GM23338 (cell line): Measurements from ENCODE around the gene CACNA1F. TPM values are rescaled to one million over a fixed set of nuclear protein-coding genes. Genes with fewer than 3 reads are reported as not detected.
A peak's percentile ranks its signal among the peaks of the same experiment; 100 is the strongest.

Experiments used
- ATAC-seq: fragments of 200-7000 bp; cut with Tn5 transposase; 3 replicates; pipeline ENCODE4 v1.9.1; 2020
- DNase-seq: peaks from one replicate; pipeline ENCODE4 v3.0.0-alpha.2; 2015; ENCODE audit warnings: low spot score
- H2AFZ ChIP-seq: fragments of 200-600 bp; sonication (generic); 2 replicates; pipeline ENCODE4 v1.8.0; 2016; ENCODE audit warnings: antibody characterized with exemption, mild to moderate bottlenecking, moderate library complexity
- H3F3A ChIP-seq: fragments of 200-600 bp; sonication (generic); replicated peaks from 2 replicates; pipeline ENCODE4 v1.8.0; 2017; ENCODE audit warnings: antibody characterized with exemption, mixed run types, low read depth
- H3K27ac ChIP-seq: fragments of 200-600 bp; sonication (generic); 2 replicates; pipeline ENCODE4 v1.6.1; 2016; ENCODE audit warnings: low read depth
- H3K27me3 ChIP-seq: fragments of 200-600 bp; sonication (generic); 2 replicates; pipeline ENCODE4 v1.8.0; 2016; ENCODE audit warnings: mild to moderate bottlenecking, mixed run types, moderate library complexity; ENCODE audit not compliant: insufficient read depth
- H3K36me3 ChIP-seq: fragments of 200-600 bp; sonication (generic); 2 replicates; pipeline ENCODE4 v1.8.0; 2016; ENCODE audit warnings: mild to moderate bottlenecking; ENCODE audit not compliant: insufficient read depth
- H3K4me1 ChIP-seq: fragments of 200-600 bp; sonication (generic); 2 replicates; pipeline ENCODE4 v1.8.0; 2016; ENCODE audit warnings: mild to moderate bottlenecking, moderate library complexity; ENCODE audit not compliant: insufficient read depth
- H3K4me2 ChIP-seq: fragments of 200-600 bp; sonication (generic); 2 replicates; pipeline ENCODE4 v1.7.1; 2017; ENCODE audit warnings: mixed run types
- H3K4me3 ChIP-seq: fragments of 200-600 bp; sonication (generic); 2 replicates; pipeline ENCODE4 v1.6.1; 2016; ENCODE audit warnings: mixed run types
- H3K79me2 ChIP-seq: fragments of 200-600 bp; sonication (generic); replicated peaks from 2 replicates; pipeline ENCODE4 v1.8.0; 2017; ENCODE audit warnings: mild to moderate bottlenecking; ENCODE audit not compliant: insufficient read depth
- H3K9me2 ChIP-seq: fragments of 200-600 bp; sonication (generic); 2 replicates; pipeline ENCODE4 v1.8.0; 2017; ENCODE audit not compliant: insufficient read depth
- H4K20me1 ChIP-seq: fragments of 200-600 bp; sonication (generic); replicated peaks from 2 replicates; pipeline ENCODE4 v1.8.0; 2017; ENCODE audit warnings: mild to moderate bottlenecking; ENCODE audit not compliant: insufficient read depth
- H3K27ac Mint-ChIP-seq: 2 replicates; pipeline ENCODE4 v1.8.0; 2020; ENCODE audit warnings: inconsistent platforms, mild to moderate bottlenecking, moderate library complexity, mixed read lengths
- H3K27me3 Mint-ChIP-seq: 3 replicates; pipeline ENCODE4 v1.8.0; 2022; ENCODE audit warnings: low read depth, mild to moderate bottlenecking, moderate library complexity, mixed read lengths, inconsistent platforms; ENCODE audit not compliant: insufficient read depth, poor library complexity
- H3K36me3 Mint-ChIP-seq: 3 replicates; pipeline ENCODE4 v1.8.0; 2021; ENCODE audit warnings: low read depth, mild to moderate bottlenecking, inconsistent platforms, moderate library complexity, mixed read lengths
- H3K4me1 Mint-ChIP-seq: 3 replicates; pipeline ENCODE4 v1.8.0; 2020; ENCODE audit warnings: mild to moderate bottlenecking, inconsistent platforms, mixed read lengths
- H3K4me3 Mint-ChIP-seq: 3 replicates; pipeline ENCODE4 v1.8.0; 2021; ENCODE audit warnings: moderate library complexity, mild to moderate bottlenecking, inconsistent platforms, mixed read lengths
- H3K9me3 Mint-ChIP-seq: 3 replicates; pipeline ENCODE4 v1.8.0; 2020; ENCODE audit warnings: moderate library complexity, mild to moderate bottlenecking, inconsistent platforms, mixed read lengths
- CREB1 ChIP-seq: fragments of 250-450 bp; sonication (Bioruptor Pico); IDR thresholded peaks from 2 replicates; pipeline ENCODE4 v1.5.0; 2020; ENCODE audit warnings: low read depth, mild to moderate bottlenecking, moderate library complexity
- CTCF ChIP-seq, 2 experiments: fragments of 200-600 bp in 1 of 2; sonication (generic) in 1 of 2; conservative IDR thresholded peaks; 2 replicates each; pipeline versions ENCODE4 v1.5.1 to v1.6.1; 2016 to 2017; ENCODE audit warnings: antibody characterized with exemption in 2 of 2, low read depth in 2 of 2, mild to moderate bottlenecking in 2 of 2, moderate library complexity in 1 of 2
- EZH2 ChIP-seq: fragments of 200-600 bp; sonication (generic); IDR thresholded peaks from one replicate; pipeline ENCODE4 v1.8.0; 2017; ENCODE audit warnings: antibody characterized with exemption, mild to moderate bottlenecking, low read depth; ENCODE audit not compliant: unreplicated experiment
- JUNB ChIP-seq: IDR thresholded peaks from one replicate; pipeline ENCODE4 v1.6.1; 2016; ENCODE audit warnings: antibody characterized with exemption; ENCODE audit not compliant: unreplicated experiment
- POLR2AphosphoS5 ChIP-seq: IDR thresholded peaks from 2 replicates; pipeline ENCODE4 v1.6.1; 2016; ENCODE audit warnings: antibody characterized with exemption, low read depth
- ZNF114 ChIP-seq: fragments of 250-450 bp; sonication (Bioruptor Pico); IDR thresholded peaks from 2 replicates; pipeline ENCODE4 v1.5.0; 2020; ENCODE audit warnings: mild to moderate bottlenecking, moderate library complexity
- ZNF331 ChIP-seq: fragments of 250-450 bp; sonication (Bioruptor Pico); IDR thresholded peaks from 2 replicates; pipeline ENCODE4 v1.5.0; 2020; ENCODE audit warnings: low read depth, mild to moderate bottlenecking, moderate library complexity
- polyA plus RNA-seq: library from polyadenylated mRNA; unstranded; fragments of >200 nt; fragmentation: Nextera tagmentation; extraction: Ambion mirVana; gene quantifications from 2 replicates; pipeline ENCODE4 v1.2.1, GENCODE V29; 2016
- total RNA-seq: library from RNA; depleted of rRNA; stranded (reverse); fragments of >200 nt; shearing (Covaris generic); gene quantifications from 2 replicates; pipeline ENCODE4 v1.2.3, GENCODE V29; 2014

Gene CACNA1F
- total and polyA plus RNA-seq, 2 experiments from 2014 or later, result 0.44 to 0.90 TPM

GRCh38 chrX:49166914-49167739 is 66.0 kb downstream of the CACNA1F start:
- H3K27ac ChIP-seq, result no peak overlapping the region
- peak overlapping the region; percentile 59 for H3K4me3 ChIP-seq
- Mint-ChIP-seq H3K27me3 (peaks cover 32% of the 10 kb centered on the region), H3K4me1 (peaks cover 15% of the 10 kb centered on the region), H3K9me3 (no peaks in the 10 kb centered on the region; the same call in 2 of the 3 replicates), H3K27ac (no peak overlapping the region; the same call in 1 of the 2 replicates), H3K4me3 (peak overlapping the region; percentile 72), H3K36me3 (no peaks in the 10 kb centered on the region)
- H3K9me2 ChIP-seq, result no peaks in the 10 kb centered on the region
- no peaks in the 10 kb centered on the region for H3K79me2 ChIP-seq
- TF ChIP-seq JUNB (no peak), EZH2 (no peak), CREB1 (no peak)
- peak; percentile 6 for ATAC-seq
- DNase-seq, result peak; percentile 49
- no peaks in the 10 kb centered on the region for H3K36me3 ChIP-seq
- H3K4me2 ChIP-seq, result peak overlapping the region; percentile 86
- peak overlapping the region; percentile 72; the same call in 1 of the 2 replicates for H2AFZ ChIP-seq
- H4K20me1 ChIP-seq, result no peaks in the 10 kb centered on the region
- H3F3A ChIP-seq, result no peaks in the 10 kb centered on the region
- no peaks in the 10 kb centered on the region; the same call in 1 of the 2 replicates for H3K4me1 ChIP-seq
- peaks cover 58% of the 10 kb centered on the region for H3K27me3 ChIP-seq

- H3K27me3 Mint-ChIP-seq, result peaks cover 30% of the 10 kb centered on the region
- H3K27ac Mint-ChIP-seq, result no peak overlapping the region; the same call in 1 of the 2 replicates
- peaks cover 59% of the 10 kb centered on the region for H3K27me3 ChIP-seq
- H3K4me2 ChIP-seq, result peak overlapping the region; percentile 86
- H3F3A ChIP-seq, result no peaks in the 10 kb centered on the region
- TF ChIP-seq ZNF114 (CRISPR knock-in tag) (no peak), POLR2AphosphoS5 (peak; percentile 30; the same call in 1 of the 2 replicates), CTCF (conservative IDR thresholded peaks at IDR 0.05; ENCODE audit: low read depth in 2 of 2) (peak; percentile 11 to 48; a peak in 2 of 4 replicates), ZNF331 (no peak)
- peak overlapping the region; percentile 72; the same call in 1 of the 2 replicates for H2AFZ ChIP-seq
- H3K4me3 Mint-ChIP-seq, result peak overlapping the region; percentile 72
- peaks cover 15% of the 10 kb centered on the region for H3K4me1 Mint-ChIP-seq
- no peaks in the 10 kb centered on the region; the same call in 1 of the 2 replicates for H3K4me1 ChIP-seq
- peak overlapping the region; percentile 59 for H3K4me3 ChIP-seq
- ATAC-seq (peak; percentile 61), DNase-seq (peak; percentile 92)
- H4K20me1 ChIP-seq, result no peaks in the 10 kb centered on the region
- H3K9me2 ChIP-seq, result no peaks in the 10 kb centered on the region
- no peaks in the 10 kb centered on the region for H3K36me3 ChIP-seq
- no peak overlapping the region for H3K27ac ChIP-seq
- no peaks in the 10 kb centered on the region for H3K79me2 ChIP-seq
- no peaks in the 10 kb centered on the region for H3K36me3 Mint-ChIP-seq
- no peaks in the 10 kb centered on the region; the same call in 2 of the 3 replicates for H3K9me3 Mint-ChIP-seq
Measured at GRCh38 chrX:49165901-49166881, 66.9 kb downstream of the CACNA1F start.
